Neutrophil (primary cell): ENCODE data around the gene SPRED2.

Source experiments
- H3K27ac ChIP-seq: fragments of 200-600 bp; sonication (generic); 2 replicates; pipeline ENCODE4 v1.5.1; 2016; ENCODE audit warnings: mild to moderate bottlenecking, moderate library complexity
- H3K27me3 ChIP-seq: fragments of 200-600 bp; sonication (generic); 2 replicates; pipeline ENCODE4 v1.6.0; 2016; ENCODE audit warnings: mild to moderate bottlenecking
- H3K36me3 ChIP-seq: fragments of 200-600 bp; sonication (generic); 2 replicates; pipeline ENCODE4 v1.5.1; 2017
- H3K4me1 ChIP-seq, 2 experiments: fragments of 200-600 bp in 1 of 2; sonication (generic) in 1 of 2; 1 replicate in 1 of 2; 2 replicates in 1 of 2; pipeline versions ENCODE4 v1.5.1 to v1.6.1; 2013 to 2016; ENCODE audit warnings: low read depth in 1 of 2, low read length in 1 of 2, mild to moderate bottlenecking in 1 of 2, moderate library complexity in 1 of 2; ENCODE audit not compliant: control insufficient read depth in 1 of 2, insufficient read depth in 1 of 2
- H3K4me3 ChIP-seq, 2 experiments: fragments of 200-600 bp in 1 of 2; sonication (generic) in 1 of 2; 1 replicate in 1 of 2; 2 replicates in 1 of 2; pipeline ENCODE4 v1.5.1; 2013 to 2016; ENCODE audit warnings: low read depth in 1 of 2, low read length in 1 of 2, mild to moderate bottlenecking in 1 of 2, moderate library complexity in 1 of 2
- H3K9me3 ChIP-seq: fragments of 200-600 bp; sonication (generic); 2 replicates; pipeline ENCODE4 v1.5.1; 2016
- TF ChIP-seq, protein P1 (sequence below): fragments of 200-600 bp; sonication (generic); IDR thresholded peaks from 2 replicates; pipeline ENCODE4 v1.5.1; 2016; ENCODE audit warnings: antibody characterized with exemption

Gene SPRED2

DNA sequence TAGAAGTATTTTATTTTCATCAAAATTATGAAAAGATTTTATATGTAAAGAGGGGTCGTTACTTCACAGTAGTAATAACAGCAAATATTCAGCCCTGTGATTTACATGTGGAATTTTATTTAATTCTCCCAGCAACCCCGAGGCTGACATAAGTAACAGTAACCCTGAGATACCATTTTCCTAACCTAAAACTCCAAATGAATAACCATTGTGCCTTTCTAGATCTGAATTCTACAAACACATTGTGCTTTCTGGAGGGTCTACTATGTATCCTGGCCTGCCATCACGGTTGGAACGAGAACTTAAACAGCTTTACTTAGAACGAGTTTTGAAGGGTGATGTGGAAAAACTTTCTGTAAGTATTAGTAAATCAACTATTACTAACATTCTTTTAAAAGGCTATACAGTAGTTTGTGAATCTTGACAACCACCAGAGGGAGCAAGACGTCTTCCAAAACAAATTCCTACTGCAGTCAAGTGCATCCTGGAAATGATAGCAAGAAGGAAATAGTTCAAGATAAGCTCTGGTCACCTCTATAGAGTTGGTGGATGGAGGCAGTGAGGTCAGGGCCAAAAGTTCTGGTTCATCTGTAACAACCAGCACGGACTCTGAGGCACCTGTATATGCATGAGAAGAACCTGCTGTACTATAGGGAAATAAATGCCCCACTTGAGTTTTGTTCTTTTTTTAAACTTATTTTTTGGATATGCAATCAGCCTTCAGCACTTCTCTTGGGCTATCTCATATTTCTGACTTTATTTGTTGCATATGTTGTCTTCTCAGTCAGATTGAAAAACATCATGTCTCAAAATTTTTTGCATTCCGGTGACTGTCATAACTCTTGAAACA, 167.4 kb downstream of the SPRED2 start:
- Histone ChIP-seq H3K4me3 (no peak overlapping the region), H3K36me3 (peaks cover 96% of the 10 kb centered on the region), H3K27me3 (no peaks in the 10 kb centered on the region), H3K27ac (no peak overlapping the region), H3K4me1 (no peaks in the 10 kb centered on the region), H3K9me3 (no peaks in the 10 kb centered on the region)
- TF ChIP-seq, protein P1, sequence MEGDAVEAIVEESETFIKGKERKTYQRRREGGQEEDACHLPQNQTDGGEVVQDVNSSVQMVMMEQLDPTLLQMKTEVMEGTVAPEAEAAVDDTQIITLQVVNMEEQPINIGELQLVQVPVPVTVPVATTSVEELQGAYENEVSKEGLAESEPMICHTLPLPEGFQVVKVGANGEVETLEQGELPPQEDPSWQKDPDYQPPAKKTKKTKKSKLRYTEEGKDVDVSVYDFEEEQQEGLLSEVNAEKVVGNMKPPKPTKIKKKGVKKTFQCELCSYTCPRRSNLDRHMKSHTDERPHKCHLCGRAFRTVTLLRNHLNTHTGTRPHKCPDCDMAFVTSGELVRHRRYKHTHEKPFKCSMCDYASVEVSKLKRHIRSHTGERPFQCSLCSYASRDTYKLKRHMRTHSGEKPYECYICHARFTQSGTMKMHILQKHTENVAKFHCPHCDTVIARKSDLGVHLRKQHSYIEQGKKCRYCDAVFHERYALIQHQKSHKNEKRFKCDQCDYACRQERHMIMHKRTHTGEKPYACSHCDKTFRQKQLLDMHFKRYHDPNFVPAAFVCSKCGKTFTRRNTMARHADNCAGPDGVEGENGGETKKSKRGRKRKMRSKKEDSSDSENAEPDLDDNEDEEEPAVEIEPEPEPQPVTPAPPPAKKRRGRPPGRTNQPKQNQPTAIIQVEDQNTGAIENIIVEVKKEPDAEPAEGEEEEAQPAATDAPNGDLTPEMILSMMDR: peak; percentile 30

- TF ChIP-seq, protein P1: no peak
- H3K4me1 ChIP-seq: no peaks in the 10 kb centered on the region
- H3K27ac ChIP-seq: no peak overlapping the region
- no peaks in the 10 kb centered on the region for H3K27me3 ChIP-seq
- no peak overlapping the region for H3K4me3 ChIP-seq
- peaks cover 97% of the 10 kb centered on the region for H3K36me3 ChIP-seq
- no peaks in the 10 kb centered on the region for H3K9me3 ChIP-seq
These were observed 168.4 kb downstream of the SPRED2 start for GRCh38 chr2:65263986-65264385.

GRCh38 chr2:65263262-65263661, 169.1 kb downstream of the SPRED2 start:
- Histone ChIP-seq H3K36me3 (peaks cover 97% of the 10 kb centered on the region), H3K27me3 (no peaks in the 10 kb centered on the region), H3K4me1 (no peaks in the 10 kb centered on the region), H3K9me3 (no peaks in the 10 kb centered on the region), H3K4me3 (no peak overlapping the region), H3K27ac (no peak overlapping the region)
- TF ChIP-seq, protein P1: no peak

DNA sequence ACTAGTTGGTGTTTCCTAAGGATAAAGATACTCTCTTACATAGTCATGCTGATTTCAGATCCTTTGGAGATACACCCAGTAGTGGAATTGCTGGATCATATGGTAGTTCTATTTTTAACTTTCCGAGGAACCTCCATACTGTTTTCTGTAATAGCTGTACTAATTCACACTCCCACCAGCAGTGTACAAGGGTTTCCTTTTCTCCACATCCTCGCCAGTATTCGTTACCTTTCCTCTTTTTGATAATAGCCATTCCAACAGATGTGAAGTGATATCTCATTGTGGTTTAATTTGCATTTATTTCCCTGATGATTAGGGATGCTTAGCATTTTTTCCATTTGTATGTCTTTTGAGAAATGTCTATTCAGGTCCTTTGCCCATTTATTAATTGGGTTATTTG, 170.7 kb downstream of the SPRED2 start:
- H3K4me3 ChIP-seq: no peak overlapping the region
- TF ChIP-seq, protein P1: no peak
- peaks cover 92% of the 10 kb centered on the region for H3K36me3 ChIP-seq
- H3K27me3 ChIP-seq: no peaks in the 10 kb centered on the region
- H3K9me3 ChIP-seq: no peaks in the 10 kb centered on the region
- H3K4me1 ChIP-seq: no peaks in the 10 kb centered on the region
- H3K27ac ChIP-seq: no peak overlapping the region
